ENCODE measurements around the gene GABRB1. TPM values are rescaled to one million over a fixed set of nuclear protein-coding genes. Genes with fewer than 3 reads are reported as not detected.

The GABRB1 gene
- 1.5 and 4.3 TPM in 2 replicates for total RNA-seq (2014; rRNA removed; shearing (Covaris generic))

GRCh38 chr4:47031011-47031678 is at the start of gene GABRB1:
Gene GABRB1 (plus strand): TSS chr4:47031567.
- peak; percentile 64 for DNase-seq (ENCODE audit: low read depth)

- DNase-seq (ENCODE audit: low read depth) = no peak
Measured at GRCh38 chr4:46984781-46985180, 46.6 kb upstream of the GABRB1 start.

- DNase-seq (ENCODE audit: low read depth) = no peak
Measured at GRCh38 chr4:46986922-46987638, 44.3 kb upstream of the GABRB1 start.

- no peak for DNase-seq (ENCODE audit: low read depth)
Measured at GRCh38 chr4:46992338-46992737, 39.0 kb upstream of the GABRB1 start.

- no peak for DNase-seq (ENCODE audit: low read depth)
Measured at GRCh38 chr4:46993075-46994006, 38.0 kb upstream of the GABRB1 start, which contains the start of gene GABRA4. Gene GABRA4 (minus strand): TSS chr4:46993581. CDS start chr4:46993424, 157 bp downstream.

GRCh38 chr4:46994007-46994405 is 37.4 kb upstream of the GABRB1 start:
- DNase-seq (ENCODE audit: low read depth) = peak; percentile 12

- DNase-seq (ENCODE audit: low read depth) = no peak
Measured at GRCh38 chr4:46999566-46999965, 31.8 kb upstream of the GABRB1 start.

GRCh38 chr4:47000406-47000805 is 31.0 kb upstream of the GABRB1 start:
- DNase-seq (ENCODE audit: low read depth) = no peak

- peak; percentile 62 for DNase-seq (ENCODE audit: low read depth)
Measured at GRCh38 chr4:47002580-47002979, 28.8 kb upstream of the GABRB1 start.

- DNase-seq (ENCODE audit: low read depth) = peak; percentile 5
Measured at GRCh38 chr4:47010347-47010911, 20.9 kb upstream of the GABRB1 start.

- DNase-seq (ENCODE audit: low read depth) = peak; percentile 6
Measured at GRCh38 chr4:47010912-47011446, 20.4 kb upstream of the GABRB1 start.

- DNase-seq (ENCODE audit: low read depth) = no peak
Measured at GRCh38 chr4:47012676-47013075, 18.7 kb upstream of the GABRB1 start.

GRCh38 chr4:47013373-47013772 is 18.0 kb upstream of the GABRB1 start:
- no peak for DNase-seq (ENCODE audit: low read depth)

GRCh38 chr4:47017081-47017480 is 14.3 kb upstream of the GABRB1 start:
- DNase-seq (ENCODE audit: low read depth) = peak; percentile 31

- peak; percentile 57 for DNase-seq (ENCODE audit: low read depth)
Measured at GRCh38 chr4:47017494-47017893, 13.9 kb upstream of the GABRB1 start.

GRCh38 chr4:47031751-47032404 is 511 bp downstream of the GABRB1 start:
- DNase-seq (ENCODE audit: low read depth) = peak; percentile 28

GRCh38 chr4:47032405-47033106 is 1.2 kb downstream of the GABRB1 start:
- peak; percentile 69 for DNase-seq (ENCODE audit: low read depth)

- no peak for DNase-seq (ENCODE audit: low read depth)
Measured at GRCh38 chr4:47038263-47038662, 6.9 kb downstream of the GABRB1 start.

- DNase-seq (ENCODE audit: low read depth) = no peak
Measured at GRCh38 chr4:47040828-47041227, 9.5 kb downstream of the GABRB1 start.

- DNase-seq (ENCODE audit: low read depth) = no peak
Measured at GRCh38 chr4:47043821-47044220, 12.5 kb downstream of the GABRB1 start.
